Progenitor cell of endocrine pancreas (in vitro differentiated cells): Measurements from ENCODE around the gene PARN. TPM values are rescaled to one million over a fixed set of nuclear protein-coding genes. Genes with fewer than 3 reads are reported as not detected.
A peak's percentile ranks its signal among the peaks of the same experiment; 100 is the strongest.

ENCODE experiments used
- DNase-seq: peaks from one replicate; pipeline ENCODE4 v3.0.0; 2021; ENCODE audit warnings: low spot score; ENCODE audit not compliant: unreplicated experiment
- H3K27ac Mint-ChIP-seq: 2 replicates; pipeline ENCODE4 v1.8.0; 2021; ENCODE audit warnings: mild to moderate bottlenecking, moderate library complexity, mixed read lengths
- H3K27me3 Mint-ChIP-seq: 2 replicates; pipeline ENCODE4 v1.8.0; 2021; ENCODE audit warnings: mixed read lengths
- H3K36me3 Mint-ChIP-seq: 2 replicates; pipeline ENCODE4 v1.8.0; 2022; ENCODE audit warnings: mixed read lengths; ENCODE audit not compliant: insufficient read depth
- H3K4me1 Mint-ChIP-seq: 2 replicates; pipeline ENCODE4 v1.8.0; 2021; ENCODE audit warnings: low read depth, mixed read lengths
- H3K4me3 Mint-ChIP-seq: 2 replicates; pipeline ENCODE4 v1.8.0; 2021; ENCODE audit warnings: low read depth, mild to moderate bottlenecking, moderate library complexity, mixed read lengths
- H3K9me3 Mint-ChIP-seq: 2 replicates; pipeline ENCODE4 v1.8.0; 2021; ENCODE audit warnings: low read depth, mixed read lengths
- CTCF ChIP-seq: fragments of 200-600 bp; sonication (generic); IDR thresholded peaks from one replicate; pipeline ENCODE4 v1.5.0; 2021; ENCODE audit warnings: antibody characterized with exemption, mild to moderate bottlenecking; ENCODE audit not compliant: unreplicated experiment
- total RNA-seq: library from RNA; stranded (reverse); gene quantifications from 2 replicates; pipeline ENCODE4 v1.2.1, GENCODE V29; 2021

Gene PARN
- total RNA-seq, 1 donor from 2014 or later: 31.4 TPM

- TF ChIP-seq CTCF: no peak
- no peak overlapping the region for H3K4me3 Mint-ChIP-seq
- no peaks in the 10 kb centered on the region for H3K27me3 Mint-ChIP-seq
- peak overlapping the region; percentile 36 for H3K27ac Mint-ChIP-seq
- H3K9me3 Mint-ChIP-seq: no peaks in the 10 kb centered on the region
- no peaks in the 10 kb centered on the region for H3K4me1 Mint-ChIP-seq
- no peak for DNase-seq
- H3K36me3 Mint-ChIP-seq: peaks cover 6% of the 10 kb centered on the region
Measured at GRCh38 chr16:14419817-14420216, 210.2 kb downstream of the PARN start.

- Mint-ChIP-seq H3K4me1 (no peaks in the 10 kb centered on the region), H3K9me3 (no peaks in the 10 kb centered on the region), H3K27ac (no peak overlapping the region), H3K27me3 (no peaks in the 10 kb centered on the region), H3K36me3 (peaks cover 6% of the 10 kb centered on the region), H3K4me3 (no peak overlapping the region)
- no peak for TF ChIP-seq CTCF
- no peak for DNase-seq
Measured at GRCh38 chr16:14418795-14419225, 211.2 kb downstream of the PARN start.

- Mint-ChIP-seq H3K4me3 (no peak overlapping the region), H3K36me3 (peaks cover 6% of the 10 kb centered on the region), H3K27ac (no peak overlapping the region), H3K4me1 (peaks cover 2% of the 10 kb centered on the region), H3K27me3 (no peaks in the 10 kb centered on the region), H3K9me3 (no peaks in the 10 kb centered on the region)
- TF ChIP-seq CTCF: no peak
- DNase-seq: no peak
Measured at GRCh38 chr16:14416184-14416583, 213.9 kb downstream of the PARN start.

- H3K4me1 Mint-ChIP-seq: peaks cover 2% of the 10 kb centered on the region
- H3K27ac Mint-ChIP-seq: no peak overlapping the region
- H3K9me3 Mint-ChIP-seq: no peaks in the 10 kb centered on the region
- H3K36me3 Mint-ChIP-seq: peaks cover 6% of the 10 kb centered on the region
- no peak overlapping the region for H3K4me3 Mint-ChIP-seq
- no peak for DNase-seq
- no peak for TF ChIP-seq CTCF
- no peaks in the 10 kb centered on the region for H3K27me3 Mint-ChIP-seq
Measured at GRCh38 chr16:14415291-14415690, 214.8 kb downstream of the PARN start.

- H3K4me3 Mint-ChIP-seq: no peak overlapping the region
- no peak overlapping the region for H3K27ac Mint-ChIP-seq
- H3K4me1 Mint-ChIP-seq: peaks cover 2% of the 10 kb centered on the region
- no peaks in the 10 kb centered on the region for H3K27me3 Mint-ChIP-seq
- H3K36me3 Mint-ChIP-seq: no peaks in the 10 kb centered on the region
- no peak for TF ChIP-seq CTCF
- DNase-seq: no peak
- no peaks in the 10 kb centered on the region for H3K9me3 Mint-ChIP-seq
Measured at GRCh38 chr16:14409563-14409962, 220.5 kb downstream of the PARN start.
